Measurements from ENCODE around the gene HLA-DMA. TPM values are rescaled to one million over a fixed set of nuclear protein-coding genes. Genes with fewer than 3 reads are reported as not detected.

HLA-DMA gene
- total and polyA plus RNA-seq, 2 of the 13 experiments (the other 11 are each of a cell fraction or from before 2014, with no cell fraction given): 0.70 to 0.71 TPM

DNA sequence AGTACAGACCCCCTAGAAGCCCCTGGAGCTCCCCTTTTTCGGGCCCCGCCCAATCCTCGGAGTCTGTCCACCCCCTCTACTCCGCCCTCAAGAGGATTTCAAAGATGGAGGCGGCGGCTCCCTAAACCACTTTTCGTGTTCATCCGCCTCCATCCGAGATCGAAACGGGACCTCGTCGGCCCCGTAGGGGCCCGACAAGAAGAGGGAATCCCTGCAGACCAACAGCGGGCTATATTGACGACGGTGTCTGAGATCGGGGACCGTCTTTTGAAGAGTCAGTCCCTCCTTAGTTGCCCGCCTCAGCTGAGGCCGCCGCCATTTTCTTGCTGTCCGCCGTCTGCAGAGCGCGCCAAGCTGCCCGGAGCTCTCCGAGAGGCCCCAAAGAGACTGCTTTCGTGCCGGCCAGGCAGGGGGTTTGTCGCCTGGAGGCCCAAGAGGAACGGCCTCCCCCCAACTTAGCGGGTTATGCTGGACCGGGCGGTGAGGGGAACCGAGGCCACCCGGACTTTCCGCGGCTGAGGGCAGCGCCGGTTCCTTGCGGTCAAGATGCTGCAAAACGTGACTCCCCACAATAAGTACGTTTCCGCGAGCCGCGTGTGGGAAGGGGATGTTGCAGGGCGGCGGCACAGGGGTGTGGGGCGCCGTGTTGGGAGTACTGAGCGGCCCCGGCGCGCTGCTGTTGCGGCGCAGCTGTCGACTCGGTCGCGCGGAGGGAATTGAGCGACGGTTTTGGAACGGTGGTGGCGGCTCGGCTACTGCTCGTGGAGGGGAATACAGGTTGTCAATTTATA lies 19.7 kb upstream of the HLA-DMA start (continued):
- TF ChIP-seq, protein P1, sequence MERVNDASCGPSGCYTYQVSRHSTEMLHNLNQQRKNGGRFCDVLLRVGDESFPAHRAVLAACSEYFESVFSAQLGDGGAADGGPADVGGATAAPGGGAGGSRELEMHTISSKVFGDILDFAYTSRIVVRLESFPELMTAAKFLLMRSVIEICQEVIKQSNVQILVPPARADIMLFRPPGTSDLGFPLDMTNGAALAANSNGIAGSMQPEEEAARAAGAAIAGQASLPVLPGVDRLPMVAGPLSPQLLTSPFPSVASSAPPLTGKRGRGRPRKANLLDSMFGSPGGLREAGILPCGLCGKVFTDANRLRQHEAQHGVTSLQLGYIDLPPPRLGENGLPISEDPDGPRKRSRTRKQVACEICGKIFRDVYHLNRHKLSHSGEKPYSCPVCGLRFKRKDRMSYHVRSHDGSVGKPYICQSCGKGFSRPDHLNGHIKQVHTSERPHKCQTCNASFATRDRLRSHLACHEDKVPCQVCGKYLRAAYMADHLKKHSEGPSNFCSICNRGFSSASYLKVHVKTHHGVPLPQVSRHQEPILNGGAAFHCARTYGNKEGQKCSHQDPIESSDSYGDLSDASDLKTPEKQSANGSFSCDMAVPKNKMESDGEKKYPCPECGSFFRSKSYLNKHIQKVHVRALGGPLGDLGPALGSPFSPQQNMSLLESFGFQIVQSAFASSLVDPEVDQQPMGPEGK (CRISPR knock-in tag; IDR thresholded peaks at IDR 0.05): no peak
- TF ChIP-seq ZNF709 (CRISPR knock-in tag; IDR thresholded peaks at IDR 0.05) (no peak; the same call in 1 of the 2 replicates), ZBTB3 (CRISPR knock-in tag; IDR thresholded peaks at IDR 0.05; ENCODE audit: borderline replicate concordance, low read depth) (no peak), GTF2F1 (IDR thresholded peaks at IDR 0.05; ENCODE audit: low read length) (no peak), ZNF616 (CRISPR knock-in tag; IDR thresholded peaks at IDR 0.05; ENCODE audit: low read depth) (no peak; the same call in 1 of the 2 replicates), NR2F1 (CRISPR knock-in tag; IDR thresholded peaks at IDR 0.05) (no peak), HDAC1 (CRISPR knock-in tag; IDR thresholded peaks at IDR 0.05) (peak; percentile 84), ZNF414 (CRISPR knock-in tag; IDR thresholded peaks at IDR 0.05) (peak; percentile 25; the same call in 1 of the 2 replicates), ZNF354B (CRISPR knock-in tag; IDR thresholded peaks at IDR 0.05) (peak; percentile 75; the same call in 1 of the 2 replicates), ZFP36L1 (CRISPR knock-in tag; IDR thresholded peaks at IDR 0.05) (no peak), NFE2L1 (CRISPR knock-in tag; IDR thresholded peaks at IDR 0.05; ENCODE audit: borderline replicate concordance) (no peak; the same call in 1 of the 2 replicates), KMT2B (CRISPR knock-in tag; IDR thresholded peaks at IDR 0.05) (no peak), HNF4G (IDR thresholded peaks at IDR 0.05; ENCODE audit: borderline replicate concordance, low read depth, low read length) (no peak; the same call in 1 of the 2 replicates), HNF4G (CRISPR knock-in tag; IDR thresholded peaks at IDR 0.05; ENCODE audit: borderline replicate concordance, low read depth) (no peak), DMAP1 (CRISPR knock-in tag; IDR thresholded peaks at IDR 0.05) (no peak), ZNF883 (CRISPR knock-in tag; IDR thresholded peaks at IDR 0.05; ENCODE audit: not compliant biosample characterization) (no peak), ZNF550 (CRISPR knock-in tag; IDR thresholded peaks at IDR 0.05; ENCODE audit: borderline replicate concordance) (no peak), MED8 (CRISPR knock-in tag; IDR thresholded peaks at IDR 0.05; ENCODE audit: insufficient replicate concordance) (no peak), THAP11 (CRISPR knock-in tag; IDR thresholded peaks at IDR 0.05) (no peak)
- TF ChIP-seq, protein P2, sequence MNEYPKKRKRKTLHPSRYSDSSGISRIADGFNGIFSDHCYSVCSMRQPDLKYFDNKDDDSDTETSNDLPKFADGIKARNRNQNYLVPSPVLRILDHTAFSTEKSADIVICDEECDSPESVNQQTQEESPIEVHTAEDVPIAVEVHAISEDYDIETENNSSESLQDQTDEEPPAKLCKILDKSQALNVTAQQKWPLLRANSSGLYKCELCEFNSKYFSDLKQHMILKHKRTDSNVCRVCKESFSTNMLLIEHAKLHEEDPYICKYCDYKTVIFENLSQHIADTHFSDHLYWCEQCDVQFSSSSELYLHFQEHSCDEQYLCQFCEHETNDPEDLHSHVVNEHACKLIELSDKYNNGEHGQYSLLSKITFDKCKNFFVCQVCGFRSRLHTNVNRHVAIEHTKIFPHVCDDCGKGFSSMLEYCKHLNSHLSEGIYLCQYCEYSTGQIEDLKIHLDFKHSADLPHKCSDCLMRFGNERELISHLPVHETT (CRISPR knock-in tag; conservative IDR thresholded peaks at IDR 0.05): no peak
- TF ChIP-seq, protein P3, sequence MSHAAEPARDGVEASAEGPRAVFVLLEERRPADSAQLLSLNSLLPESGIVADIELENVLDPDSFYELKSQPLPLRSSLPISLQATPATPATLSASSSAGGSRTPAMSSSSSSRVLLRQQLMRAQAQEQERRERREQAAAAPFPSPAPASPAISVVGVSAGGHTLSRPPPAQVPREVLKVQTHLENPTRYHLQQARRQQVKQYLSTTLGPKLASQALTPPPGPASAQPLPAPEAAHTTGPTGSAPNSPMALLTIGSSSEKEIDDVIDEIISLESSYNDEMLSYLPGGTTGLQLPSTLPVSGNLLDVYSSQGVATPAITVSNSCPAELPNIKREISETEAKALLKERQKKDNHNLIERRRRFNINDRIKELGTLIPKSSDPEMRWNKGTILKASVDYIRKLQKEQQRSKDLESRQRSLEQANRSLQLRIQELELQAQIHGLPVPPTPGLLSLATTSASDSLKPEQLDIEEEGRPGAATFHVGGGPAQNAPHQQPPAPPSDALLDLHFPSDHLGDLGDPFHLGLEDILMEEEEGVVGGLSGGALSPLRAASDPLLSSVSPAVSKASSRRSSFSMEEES (CRISPR knock-in tag; IDR thresholded peaks at IDR 0.05): no peak; the same call in 1 of the 2 replicates
- TF ChIP-seq, protein P4, sequence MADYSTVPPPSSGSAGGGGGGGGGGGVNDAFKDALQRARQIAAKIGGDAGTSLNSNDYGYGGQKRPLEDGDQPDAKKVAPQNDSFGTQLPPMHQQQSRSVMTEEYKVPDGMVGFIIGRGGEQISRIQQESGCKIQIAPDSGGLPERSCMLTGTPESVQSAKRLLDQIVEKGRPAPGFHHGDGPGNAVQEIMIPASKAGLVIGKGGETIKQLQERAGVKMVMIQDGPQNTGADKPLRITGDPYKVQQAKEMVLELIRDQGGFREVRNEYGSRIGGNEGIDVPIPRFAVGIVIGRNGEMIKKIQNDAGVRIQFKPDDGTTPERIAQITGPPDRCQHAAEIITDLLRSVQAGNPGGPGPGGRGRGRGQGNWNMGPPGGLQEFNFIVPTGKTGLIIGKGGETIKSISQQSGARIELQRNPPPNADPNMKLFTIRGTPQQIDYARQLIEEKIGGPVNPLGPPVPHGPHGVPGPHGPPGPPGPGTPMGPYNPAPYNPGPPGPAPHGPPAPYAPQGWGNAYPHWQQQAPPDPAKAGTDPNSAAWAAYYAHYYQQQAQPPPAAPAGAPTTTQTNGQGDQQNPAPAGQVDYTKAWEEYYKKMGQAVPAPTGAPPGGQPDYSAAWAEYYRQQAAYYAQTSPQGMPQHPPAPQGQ (CRISPR knock-in tag; IDR thresholded peaks at IDR 0.05; ENCODE audit: borderline replicate concordance): no peak
